GM21737 (cell line): ENCODE measurements around the gene MYO16.

Experiments
- ATAC-seq: cut with Tn5 transposase; IDR thresholded peaks from one replicate; pipeline ENCODE4 v1.9.1; 2021; ENCODE audit warnings: mild to moderate bottlenecking, moderate library complexity; ENCODE audit not compliant: unreplicated experiment

MYO16 gene

DNA sequence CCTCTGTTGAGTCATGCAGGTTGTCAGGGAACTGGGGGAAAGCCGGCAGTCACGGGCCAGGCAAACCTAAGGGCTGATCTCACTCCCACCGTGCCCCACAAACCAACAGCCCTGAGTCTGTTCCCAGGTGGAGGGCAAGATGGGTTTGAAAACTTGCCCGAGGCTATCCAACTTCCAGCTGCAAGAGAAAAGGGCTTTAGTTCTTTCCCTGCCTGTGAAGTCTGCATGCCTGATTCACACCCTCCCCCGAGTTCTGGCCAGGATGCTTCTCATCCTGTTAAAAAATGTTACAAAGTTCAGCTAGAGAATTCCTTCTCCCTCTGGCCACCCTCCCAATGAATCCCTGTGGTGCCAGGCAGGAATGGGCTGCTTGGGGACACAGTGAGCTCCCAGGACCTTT, 33.1 kb downstream of the MYO16 start:
- ATAC-seq: no peak

DNA sequence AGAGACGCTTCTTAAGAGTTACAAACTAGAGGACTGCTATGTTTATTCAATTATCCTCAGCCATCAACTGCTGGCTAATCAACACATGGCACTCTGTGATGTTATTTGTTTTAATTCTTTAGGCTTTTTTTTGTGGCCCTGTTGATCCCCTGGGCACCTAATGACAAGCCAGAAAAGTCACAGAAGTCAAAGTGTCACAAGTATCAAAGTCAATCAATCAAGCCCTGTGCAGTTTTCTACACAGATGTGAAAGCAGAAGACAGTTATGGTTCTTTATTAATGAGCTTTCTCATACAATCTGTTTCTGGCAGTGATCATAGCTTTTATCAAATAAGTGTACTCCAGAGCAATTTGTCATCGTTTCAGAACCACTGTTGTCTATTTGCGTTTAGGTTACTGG, 34.3 kb downstream of the MYO16 start:
- ATAC-seq: no peak

DNA sequence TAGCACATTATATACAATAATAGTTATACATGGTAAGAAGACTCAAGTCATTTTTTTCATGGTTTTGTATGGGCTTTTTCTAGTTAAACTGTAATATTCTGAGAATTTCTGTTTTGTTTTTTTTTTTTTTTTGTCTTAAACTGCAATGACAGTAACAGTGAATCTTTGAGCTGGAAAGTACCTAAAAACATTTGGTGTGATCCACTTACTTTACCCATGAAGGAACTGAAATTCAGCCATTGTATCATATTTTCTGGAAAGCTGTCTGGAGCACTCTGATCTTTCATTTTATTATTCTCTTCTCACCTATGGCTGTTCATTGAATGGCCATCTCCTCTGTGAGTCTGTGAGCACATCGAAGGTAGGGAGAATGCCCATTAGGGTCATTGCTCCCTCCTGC, 37.8 kb downstream of the MYO16 start:
- no peak for ATAC-seq

DNA sequence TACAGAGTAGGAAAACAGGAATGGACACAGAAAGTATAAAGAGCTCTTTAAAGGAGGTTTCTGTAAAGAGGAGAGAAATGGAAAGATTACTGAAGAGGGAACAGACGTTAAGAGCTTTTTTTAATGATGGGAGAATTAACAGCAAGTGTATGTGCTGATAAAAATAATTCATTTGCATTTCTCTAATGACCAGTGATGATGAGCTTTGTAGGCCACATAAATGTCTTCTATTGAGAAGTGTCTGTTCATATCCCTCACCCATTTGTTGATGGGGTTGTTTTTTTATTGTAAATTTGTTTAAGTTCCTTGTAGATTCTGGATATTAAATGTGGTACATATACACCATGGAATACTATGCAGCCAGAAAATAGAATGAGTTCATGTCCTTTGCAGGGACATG, 40.0 kb downstream of the MYO16 start:
- no peak for ATAC-seq

DNA sequence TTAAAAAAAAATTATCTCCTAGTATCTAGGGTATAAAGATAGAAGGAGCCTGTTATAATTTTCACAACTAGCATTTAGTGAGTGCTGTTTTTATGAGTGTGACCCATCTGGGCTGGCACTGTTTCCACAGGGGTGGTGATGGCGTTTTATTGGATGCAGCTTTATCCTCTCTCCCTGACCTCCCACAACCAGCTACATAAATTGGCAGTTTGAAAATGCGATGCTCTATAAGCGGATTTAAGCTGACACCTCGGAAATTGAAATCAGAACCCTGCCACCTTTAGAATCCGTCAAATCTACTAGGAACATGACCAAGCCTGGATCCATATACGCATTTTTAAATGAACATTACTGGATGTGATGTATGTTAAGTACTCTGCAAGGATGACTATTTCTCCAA, 44.9 kb downstream of the MYO16 start:
- no peak for ATAC-seq

DNA sequence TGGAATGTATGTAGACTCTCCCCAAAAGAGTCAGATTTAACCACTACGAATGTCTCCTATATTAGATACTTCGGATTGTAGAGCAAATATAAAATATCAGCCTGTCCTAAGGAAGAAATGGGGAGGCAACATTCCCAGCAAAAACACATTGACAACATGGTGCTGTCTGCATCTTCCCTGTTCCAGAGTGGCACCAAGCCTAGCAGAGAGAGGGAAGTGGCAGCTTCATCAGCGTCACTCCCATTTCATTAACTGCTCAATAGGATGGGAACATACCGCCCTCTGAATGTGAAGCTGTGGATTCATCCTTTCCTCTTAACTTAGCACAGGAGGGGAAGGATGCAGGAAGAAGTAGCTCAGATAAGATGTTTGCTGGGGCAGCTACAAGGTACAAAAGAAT, 45.4 kb downstream of the MYO16 start:
- ATAC-seq: no peak

DNA sequence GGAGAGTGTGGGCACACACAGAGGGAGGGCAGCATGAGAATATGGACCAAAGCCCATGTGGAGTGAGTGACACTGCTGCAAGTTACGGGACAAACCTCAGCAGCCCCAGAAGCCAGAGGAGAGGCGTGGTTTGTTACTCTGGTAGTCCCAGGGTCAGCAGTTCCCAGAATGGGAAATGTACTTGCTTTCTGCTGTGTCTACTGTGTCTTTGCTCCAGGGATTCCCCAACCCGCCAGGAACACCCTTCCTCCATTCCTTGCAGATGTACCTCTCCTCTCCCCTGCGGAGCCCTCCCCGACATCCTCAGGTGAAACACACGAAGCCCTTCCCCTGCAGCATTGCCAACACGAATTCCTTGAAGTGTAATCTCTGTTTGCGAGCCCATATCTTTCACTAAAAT, 47.2 kb downstream of the MYO16 start:
- ATAC-seq: no peak

DNA sequence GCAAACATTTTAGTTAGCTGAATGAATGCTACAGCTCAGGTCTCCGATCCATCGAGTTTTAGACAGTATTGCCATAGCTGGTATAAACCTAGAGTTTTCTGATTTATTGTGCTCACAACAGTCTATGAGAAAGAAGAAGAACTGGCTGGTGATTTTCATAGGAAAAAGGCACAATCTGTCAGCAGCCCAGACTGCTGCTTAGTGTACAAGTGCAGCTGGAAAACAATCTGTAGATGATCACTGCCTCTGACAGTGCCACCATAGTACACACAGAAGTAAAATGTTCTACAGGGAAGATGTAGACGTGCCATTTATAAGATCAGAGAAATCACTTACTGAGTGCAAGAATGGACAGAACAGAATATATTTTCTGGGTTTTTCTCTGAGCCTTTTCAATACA, 48.4 kb downstream of the MYO16 start:
- ATAC-seq: no peak

DNA sequence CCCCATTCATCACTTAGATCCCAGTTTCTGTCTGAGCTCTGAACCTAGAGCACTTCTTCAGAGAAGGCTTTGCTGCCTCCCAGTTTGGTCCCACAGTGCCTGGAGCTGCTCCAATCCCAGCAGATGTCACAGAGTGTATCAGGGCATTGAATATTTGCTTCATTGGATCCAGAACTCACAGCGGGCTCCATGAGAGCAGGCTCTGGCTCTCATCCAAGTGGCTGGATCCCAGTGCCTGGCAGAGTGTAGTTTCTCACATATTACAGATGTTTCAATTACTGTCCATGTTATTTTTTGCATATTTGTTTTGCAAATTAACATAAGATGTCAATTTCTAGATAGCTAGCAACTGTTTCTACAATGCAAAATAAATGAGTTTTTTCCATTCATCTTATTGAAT, 50.6 kb downstream of the MYO16 start:
- ATAC-seq: no peak

DNA sequence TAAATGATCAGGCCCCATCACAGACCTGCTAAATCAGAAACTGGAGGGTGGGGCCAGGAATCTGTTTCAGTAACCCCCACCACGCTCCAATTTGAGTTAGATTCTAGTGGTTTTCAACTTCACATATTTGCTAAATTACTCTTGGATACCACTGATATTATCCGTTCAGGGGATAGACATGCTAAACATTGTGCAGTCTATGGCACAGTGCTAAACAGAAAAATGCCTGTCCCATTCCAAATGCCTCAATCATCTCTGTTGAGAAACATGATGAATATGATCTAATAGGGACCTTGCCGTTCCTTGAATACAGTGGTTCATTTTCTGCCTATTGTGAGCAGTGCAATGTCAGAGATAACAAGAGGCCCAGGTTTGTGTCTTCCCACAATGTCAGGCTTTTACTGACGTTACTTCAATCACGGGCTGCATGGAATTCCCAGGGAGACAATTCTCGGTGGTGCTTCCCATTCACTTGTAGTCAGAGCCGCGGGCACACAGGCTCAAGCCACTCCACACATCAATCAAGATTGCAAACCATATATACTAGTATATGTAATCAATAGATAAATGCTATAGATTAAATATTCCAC, 52.7 kb downstream of the MYO16 start:
- ATAC-seq: no peak

DNA sequence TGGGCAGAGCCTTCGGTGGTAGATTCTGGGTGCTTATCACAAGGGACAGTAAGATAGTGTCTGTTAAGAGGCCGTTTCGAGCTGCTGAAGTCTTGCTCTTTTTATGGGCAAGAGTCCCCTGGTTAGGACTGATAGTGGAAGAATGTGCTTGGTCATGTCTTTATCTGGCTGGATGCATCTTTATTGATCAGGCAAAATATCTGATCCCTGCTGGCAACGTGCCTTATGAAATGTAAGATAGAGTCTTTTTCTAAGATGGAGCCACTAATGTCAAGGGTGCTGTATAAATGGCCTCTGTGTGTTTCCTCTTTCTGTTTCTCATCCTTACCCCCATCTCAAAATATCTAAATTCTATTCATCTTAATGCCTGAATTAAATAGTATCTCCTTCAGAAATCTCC, 53.3 kb downstream of the MYO16 start:
- no peak for ATAC-seq

DNA sequence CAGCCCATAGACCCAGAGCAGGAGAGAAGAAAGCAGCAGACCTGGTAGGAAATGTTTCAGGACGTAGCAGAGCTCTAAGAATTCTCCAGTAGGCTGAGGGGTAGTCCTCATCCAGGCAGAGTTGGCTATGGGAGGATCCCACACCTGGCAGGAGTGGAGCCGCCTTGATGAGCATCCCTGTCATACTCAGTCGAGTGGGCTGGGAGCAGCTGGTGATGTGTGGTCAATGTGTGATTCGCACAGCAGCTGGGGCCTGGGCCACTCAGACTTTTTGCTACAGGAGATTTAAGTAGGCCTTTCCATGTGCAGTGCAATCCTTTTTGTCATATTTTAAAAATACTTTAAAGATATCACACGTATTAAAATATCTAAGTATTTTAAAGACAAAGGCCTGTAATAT, 56.6 kb downstream of the MYO16 start:
- no peak for ATAC-seq

DNA sequence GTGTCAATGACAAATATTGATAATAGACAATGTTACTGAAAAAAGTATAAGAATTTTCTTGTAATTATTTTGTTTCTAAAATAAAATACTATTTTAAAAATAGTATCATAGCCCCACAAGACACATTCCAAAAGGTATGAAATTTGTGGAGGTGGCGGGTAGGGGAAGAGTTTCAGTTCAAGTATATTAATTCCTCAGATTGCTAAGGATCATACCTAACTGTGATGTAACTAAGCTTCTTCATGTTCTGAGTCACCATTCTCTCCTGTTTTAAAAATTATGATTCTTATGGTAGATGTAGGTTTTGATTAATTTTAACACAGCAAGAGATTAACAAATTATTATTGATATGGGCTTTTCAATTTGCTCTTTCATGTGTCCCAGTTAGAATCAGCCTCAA, 61.3 kb downstream of the MYO16 start:
- ATAC-seq: no peak

DNA sequence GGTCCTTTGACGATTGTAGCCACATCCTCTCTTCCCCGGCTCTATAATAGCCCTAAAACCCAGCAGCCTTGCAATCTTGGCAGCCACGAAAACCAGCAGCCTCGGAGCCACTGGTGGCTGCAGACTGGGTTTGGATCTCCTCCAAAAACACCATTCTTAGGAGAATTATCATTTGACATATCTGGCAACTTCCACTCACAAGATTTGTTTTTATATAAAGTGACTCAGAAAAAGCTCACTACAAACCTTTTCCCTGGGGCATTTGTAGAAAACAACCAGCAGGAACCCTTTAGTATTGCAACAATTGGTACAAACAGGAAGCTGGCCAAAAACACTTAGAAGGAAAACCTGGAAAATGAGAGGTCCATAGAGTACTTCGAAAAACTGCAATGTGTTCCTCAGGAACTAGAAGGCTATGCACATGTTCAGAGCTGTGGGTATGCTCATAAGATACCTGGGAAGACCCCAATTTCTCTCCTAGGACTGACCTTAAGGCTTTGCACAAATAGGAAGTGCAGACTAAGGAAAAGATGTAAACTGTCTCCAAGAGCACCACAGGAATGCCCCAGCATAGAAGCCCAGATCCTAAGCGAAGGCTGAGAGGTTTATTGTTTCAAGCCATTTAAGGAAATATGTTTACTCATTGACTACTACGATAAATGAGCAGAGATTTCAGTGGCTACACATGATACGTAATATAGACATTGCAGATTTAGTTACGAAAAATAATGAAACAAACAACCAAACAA, 71.2 kb downstream of the MYO16 start:
- ATAC-seq: no peak

DNA sequence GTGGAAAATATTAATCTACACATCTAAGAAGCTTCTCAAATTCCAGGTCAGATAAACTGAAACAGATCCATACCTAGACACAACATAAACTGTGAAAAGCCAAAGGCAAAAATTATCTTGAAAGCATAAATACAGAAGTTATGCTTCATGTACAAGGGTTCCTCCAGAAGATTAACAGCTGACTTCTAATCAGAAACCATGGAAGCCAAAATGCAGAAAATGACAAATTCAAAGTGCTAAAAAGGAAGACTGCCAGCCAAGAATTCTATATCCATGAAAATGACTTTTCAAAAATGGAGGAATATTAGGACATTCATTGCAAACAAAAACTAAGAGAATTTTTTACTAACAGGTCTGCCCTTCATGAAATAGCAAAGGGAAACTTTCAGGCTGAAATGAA, 72.8 kb downstream of the MYO16 start:
- no peak for ATAC-seq

DNA sequence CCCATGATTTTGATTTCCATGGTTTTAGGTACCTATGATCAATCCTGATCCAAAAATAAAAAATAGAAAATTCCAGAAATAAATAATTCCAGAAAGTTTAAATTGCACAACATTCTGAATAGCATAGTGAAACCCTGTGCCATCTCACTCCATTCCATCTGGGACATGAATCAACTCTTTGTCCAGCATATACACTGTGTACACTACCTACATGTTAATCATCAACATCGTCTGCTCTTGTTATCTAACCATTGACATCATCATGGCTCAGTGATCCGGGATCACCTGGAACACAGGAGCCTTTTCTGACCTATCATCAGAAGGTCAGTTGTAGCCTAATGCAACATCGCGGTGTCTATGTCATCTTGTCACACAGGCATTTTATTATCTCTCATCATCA, 75.6 kb downstream of the MYO16 start:
- no peak for ATAC-seq

DNA sequence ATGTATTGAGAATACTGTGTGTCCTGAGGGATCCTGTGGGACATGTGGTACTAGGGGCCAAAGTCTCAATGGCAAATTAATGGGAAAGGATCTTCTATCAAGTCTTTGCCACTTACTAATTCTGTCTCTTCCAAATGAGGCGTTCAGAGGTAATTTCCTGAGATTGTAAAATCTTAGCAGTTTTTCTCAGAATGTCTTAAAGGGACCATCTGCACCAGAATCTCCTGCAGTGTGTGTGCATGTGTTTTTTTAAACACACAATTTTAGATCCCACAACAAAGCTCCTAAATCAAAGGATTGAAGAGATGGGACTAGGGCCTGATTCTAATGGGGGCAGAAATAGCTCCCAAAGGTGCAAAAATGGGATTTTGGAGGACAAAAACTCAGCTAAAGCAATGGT, 78.2 kb downstream of the MYO16 start:
- ATAC-seq: no peak

DNA sequence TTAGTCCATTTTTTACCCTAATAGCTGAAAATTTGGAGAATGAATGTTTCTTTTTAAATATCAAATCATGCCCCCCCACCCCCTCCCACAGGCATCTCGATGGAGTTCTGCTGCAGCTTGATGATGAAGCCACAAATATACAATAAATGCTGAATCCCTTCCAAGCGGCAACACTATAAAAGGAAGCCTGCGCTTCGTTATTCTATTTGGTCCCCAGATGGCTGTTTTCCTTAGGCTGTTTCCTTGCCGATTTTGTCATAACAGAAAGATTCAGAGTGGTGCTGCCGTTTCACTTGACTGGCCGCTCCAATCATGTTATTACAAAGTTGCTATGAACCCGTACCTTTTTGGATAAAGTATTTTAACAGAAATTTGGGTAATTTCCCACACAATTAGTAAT, 79.5 kb downstream of the MYO16 start:
- ATAC-seq: no peak

DNA sequence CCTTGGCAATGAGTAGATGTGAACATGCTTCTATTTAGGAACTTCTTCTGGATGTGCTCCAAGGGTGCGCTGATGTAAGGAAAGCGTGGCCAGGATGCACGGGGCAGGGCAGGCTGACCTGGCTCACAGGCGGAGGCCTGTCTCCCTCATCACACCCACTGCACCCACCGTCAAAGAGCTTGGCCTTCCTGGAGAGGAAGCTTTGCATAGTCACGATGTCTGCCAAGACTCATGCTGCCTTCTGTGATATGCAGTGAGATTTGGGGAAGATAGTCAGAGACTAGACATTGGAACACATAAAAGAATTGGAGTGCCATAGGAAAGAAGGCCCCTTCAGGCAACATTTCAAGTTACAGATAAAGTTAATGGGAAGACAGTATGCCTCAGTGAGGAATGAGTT, 82.0 kb downstream of the MYO16 start:
- no peak for ATAC-seq

DNA sequence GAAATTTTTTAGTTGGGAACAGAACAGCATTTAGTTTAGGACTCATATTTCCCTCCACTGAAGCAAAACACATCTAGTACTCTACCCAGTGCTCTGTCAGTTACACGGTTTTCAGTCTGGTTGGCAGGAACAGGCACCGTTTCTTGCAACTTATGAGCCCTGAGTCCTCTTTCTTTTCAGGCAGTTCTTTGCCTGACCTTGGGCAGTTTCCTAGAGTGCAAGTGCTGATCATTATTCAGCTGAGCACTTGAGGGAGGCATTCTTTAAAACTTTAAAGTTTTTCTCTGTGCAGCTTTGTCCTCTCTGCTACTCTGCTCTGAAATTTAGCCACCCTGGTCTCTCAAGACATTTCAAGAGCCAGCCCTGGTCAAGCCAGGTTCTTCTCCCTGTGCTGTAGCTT, 96.1 kb downstream of the MYO16 start:
- ATAC-seq: no peak

DNA sequence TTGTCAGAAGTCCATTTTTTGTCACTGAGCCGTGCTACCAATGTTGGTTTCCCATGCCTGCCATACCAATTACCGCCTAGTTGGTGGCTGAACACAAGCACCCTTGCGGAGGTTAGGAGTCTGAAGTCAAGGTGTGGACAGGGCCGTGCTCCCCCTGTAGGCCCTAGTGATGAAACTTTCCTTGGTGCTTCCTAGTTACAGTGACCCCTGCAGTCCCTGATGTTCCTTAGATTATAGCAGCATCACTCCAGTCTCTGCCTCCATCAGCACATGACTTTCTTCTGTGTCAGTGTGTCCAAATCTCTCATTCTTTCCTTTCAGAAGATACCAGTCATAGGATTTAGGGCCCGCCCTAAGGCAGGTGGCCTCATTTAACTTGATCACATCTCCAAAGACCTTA, 99.0 kb downstream of the MYO16 start:
- no peak for ATAC-seq

DNA sequence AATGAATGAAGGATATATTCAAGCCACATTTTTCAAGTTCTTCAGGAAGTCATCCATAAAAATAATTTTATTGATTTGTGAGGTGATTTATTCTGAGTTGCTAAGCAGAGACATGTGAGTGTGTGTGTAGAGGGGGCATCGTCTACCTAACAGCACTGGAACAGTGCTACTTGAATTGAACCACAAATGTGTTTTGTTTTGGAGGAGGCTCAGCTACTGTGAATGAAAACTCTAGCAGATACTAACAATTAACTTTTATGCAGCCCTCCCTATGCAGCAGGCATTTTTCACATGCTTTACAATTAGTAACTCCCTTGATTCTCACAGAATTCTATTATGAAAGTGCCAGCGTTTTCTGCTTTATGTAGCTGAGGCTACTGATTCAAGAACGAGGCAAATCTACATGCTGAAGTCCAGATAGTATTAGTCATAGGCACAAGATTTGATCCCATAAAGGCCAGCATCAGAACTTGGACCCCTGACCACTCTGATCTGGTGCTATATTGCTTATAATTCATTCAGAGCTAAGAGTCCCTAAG, 103.7 kb downstream of the MYO16 start:
- ATAC-seq: no peak

DNA sequence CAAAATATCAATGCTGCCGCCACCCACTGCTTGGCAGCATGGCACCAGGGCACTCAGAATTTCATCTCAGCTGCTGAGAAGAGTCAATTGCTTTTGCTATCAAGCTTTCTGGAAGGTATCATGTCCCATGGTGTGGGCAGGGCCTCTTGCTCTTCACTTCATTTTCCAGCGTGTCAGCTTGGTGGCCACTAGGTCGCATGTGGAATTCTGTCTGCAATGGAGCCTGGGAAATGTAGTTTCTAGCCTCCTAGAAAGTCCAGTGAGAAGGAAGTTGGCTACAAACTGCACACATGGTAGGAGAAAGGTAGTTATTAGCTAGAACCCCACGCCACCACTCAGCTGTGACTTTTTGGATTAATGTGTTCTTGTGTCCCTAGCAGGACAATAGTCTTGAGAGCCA, 105.3 kb downstream of the MYO16 start:
- no peak for ATAC-seq
